Neuron (in vitro differentiated cells): Measurements from ENCODE around the gene TMEM266.

Source experiments
- H2AFZ ChIP-seq: one replicate; pipeline ENCODE4 v1.6.1; 2013; ENCODE audit warnings: low read depth, mild to moderate bottlenecking, inconsistent platforms, low read length, moderate library complexity
- H3K27me3 ChIP-seq: one replicate; pipeline ENCODE4 v1.6.1; 2013; ENCODE audit warnings: low read length; ENCODE audit not compliant: insufficient read depth
- H3K36me3 ChIP-seq: one replicate; pipeline ENCODE4 v1.6.1; 2013; ENCODE audit warnings: low read length; ENCODE audit not compliant: insufficient read depth
- H3K4me1 ChIP-seq: one replicate; pipeline ENCODE4 v1.6.1; 2013; ENCODE audit warnings: low read length; ENCODE audit not compliant: insufficient read depth
- H3K4me3 ChIP-seq: 2 replicates; pipeline ENCODE4 v1.5.1; 2013; ENCODE audit warnings: mild to moderate bottlenecking, low read length, moderate library complexity
- H3K9me3 ChIP-seq: one replicate; pipeline ENCODE4 v1.6.1; 2013; ENCODE audit warnings: low read length

TMEM266 gene

DNA sequence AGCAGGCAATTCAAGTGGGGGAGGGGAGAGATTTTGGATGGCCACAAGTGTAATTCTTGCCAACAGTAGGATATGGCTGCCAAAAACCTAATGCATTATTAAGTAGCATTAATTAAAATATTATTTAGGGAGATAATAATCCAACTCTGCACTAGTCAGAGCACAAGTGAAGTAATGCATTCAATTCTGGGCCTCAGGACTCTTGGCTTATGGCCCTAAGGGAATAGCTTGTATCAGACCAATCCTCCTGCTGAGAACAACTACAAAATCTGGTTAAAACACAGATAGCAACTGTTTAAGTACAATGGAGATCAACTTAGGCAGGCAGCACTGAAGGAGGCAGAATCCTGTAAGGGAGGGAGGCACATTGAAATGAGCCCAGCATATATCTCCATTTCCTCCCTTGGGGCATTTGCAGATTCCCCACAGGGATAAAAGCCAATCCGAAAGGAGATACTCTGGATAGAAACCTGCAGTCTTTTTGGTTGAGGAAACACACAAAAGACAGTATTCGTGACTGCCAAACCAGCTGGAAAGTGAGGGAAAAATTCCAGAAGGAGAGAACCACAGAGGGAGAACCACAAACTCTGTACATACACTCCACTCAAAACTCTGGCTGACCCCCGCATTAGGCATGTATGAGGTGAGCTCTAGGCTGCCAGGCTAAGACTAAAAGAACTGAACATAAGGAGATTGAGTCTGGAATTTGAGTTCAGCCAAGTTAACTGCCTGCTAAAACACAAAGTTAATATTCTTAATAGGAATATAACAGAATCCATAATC, 194.1 kb downstream of the TMEM266 start:
- Histone ChIP-seq H3K36me3 (peaks cover 9% of the 10 kb centered on the region), H3K27me3 (no peaks in the 10 kb centered on the region), H3K4me3 (no peak overlapping the region), H2AFZ (no peak overlapping the region), H3K9me3 (peaks cover 4% of the 10 kb centered on the region), H3K4me1 (no peaks in the 10 kb centered on the region)
